WI38 (cell line): ENCODE measurements around the gene CCDC33.
"Not testable (repeated sequence)": the region's sequence is repeated elsewhere in the genome, so short reads cannot be mapped to it uniquely, and the experiment has no call there.

Experiments used
- H3K4me3 ChIP-seq: 2 replicates; pipeline ENCODE4 v1.5.1; 2011; ENCODE audit warnings: low read depth, mild to moderate bottlenecking, control low read depth, low read length
- TF ChIP-seq, protein P1 (sequence below): IDR thresholded peaks from 2 replicates; pipeline ENCODE4 v1.5.1; 2012; ENCODE audit warnings: low read depth, mild to moderate bottlenecking, control low read depth, low read length

Gene CCDC33

DNA sequence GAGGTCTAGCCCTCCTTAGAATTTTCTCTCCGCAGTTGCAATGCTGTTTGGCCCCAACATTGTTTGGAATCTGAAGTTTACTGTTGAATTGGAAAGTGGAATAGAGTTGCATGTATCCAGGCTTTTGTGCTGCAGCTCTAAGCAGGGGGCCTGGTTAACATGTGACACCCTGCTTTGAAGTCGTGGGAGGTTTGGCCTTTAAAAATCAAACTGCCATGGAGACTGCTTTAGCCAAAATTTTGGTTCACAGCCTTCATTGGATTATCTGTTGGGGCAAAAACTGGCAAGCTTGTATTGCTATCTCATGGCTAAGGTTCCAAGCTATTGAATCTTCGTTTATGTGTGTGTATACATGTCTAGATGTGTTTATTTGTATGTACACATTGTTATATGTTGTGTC lies 115.5 kb downstream of the CCDC33 start:
- TF ChIP-seq, protein P1, sequence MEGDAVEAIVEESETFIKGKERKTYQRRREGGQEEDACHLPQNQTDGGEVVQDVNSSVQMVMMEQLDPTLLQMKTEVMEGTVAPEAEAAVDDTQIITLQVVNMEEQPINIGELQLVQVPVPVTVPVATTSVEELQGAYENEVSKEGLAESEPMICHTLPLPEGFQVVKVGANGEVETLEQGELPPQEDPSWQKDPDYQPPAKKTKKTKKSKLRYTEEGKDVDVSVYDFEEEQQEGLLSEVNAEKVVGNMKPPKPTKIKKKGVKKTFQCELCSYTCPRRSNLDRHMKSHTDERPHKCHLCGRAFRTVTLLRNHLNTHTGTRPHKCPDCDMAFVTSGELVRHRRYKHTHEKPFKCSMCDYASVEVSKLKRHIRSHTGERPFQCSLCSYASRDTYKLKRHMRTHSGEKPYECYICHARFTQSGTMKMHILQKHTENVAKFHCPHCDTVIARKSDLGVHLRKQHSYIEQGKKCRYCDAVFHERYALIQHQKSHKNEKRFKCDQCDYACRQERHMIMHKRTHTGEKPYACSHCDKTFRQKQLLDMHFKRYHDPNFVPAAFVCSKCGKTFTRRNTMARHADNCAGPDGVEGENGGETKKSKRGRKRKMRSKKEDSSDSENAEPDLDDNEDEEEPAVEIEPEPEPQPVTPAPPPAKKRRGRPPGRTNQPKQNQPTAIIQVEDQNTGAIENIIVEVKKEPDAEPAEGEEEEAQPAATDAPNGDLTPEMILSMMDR = no peak
- H3K4me3 ChIP-seq = no peak overlapping the region

DNA sequence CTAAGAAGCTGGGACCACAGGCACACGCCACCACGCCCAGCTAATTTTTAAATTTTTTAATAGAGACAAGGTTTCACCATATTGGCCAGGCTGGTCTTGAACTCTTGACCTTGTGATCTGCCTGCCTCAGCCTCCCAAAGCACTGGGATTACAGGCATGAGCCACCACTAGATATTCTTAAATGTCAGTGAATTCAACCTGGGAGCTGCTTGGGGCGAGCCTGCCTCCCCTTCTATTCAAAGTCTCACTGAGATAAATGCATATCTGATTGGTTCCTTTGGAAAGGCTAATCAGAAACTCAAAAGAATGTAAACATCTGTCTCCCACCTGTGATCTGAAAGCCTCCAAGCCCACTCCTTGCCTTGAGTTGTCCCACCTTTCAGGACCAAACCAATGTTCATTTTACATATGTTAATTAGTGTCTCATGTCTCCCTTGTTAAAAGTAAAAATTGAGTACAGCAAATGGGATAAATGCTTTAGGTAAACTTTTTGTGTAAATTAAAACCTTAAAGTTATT lies 116.3 kb downstream of the CCDC33 start:
- TF ChIP-seq, protein P1 = no peak
- no peak overlapping the region for H3K4me3 ChIP-seq

DNA sequence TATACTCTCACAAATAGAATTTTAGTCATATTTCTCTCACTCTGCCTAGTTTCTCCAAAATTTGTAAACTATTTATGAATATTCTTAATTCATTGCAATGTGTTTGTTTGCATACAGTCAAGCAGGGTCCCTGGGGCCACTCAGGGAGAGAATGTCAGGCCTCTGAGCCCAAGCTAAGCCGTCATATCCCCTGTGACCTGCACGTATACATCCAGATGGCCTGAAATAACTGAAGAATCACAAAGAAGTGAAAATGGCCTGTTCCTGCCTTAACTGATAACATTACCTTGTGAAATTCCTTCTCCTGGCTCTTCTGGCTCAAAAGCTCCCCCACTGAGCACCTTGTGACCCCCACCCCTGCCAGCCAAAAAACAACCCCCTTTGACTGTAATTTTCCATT lies 117.9 kb downstream of the CCDC33 start:
- H3K4me3 ChIP-seq = not testable (repeated sequence)

DNA sequence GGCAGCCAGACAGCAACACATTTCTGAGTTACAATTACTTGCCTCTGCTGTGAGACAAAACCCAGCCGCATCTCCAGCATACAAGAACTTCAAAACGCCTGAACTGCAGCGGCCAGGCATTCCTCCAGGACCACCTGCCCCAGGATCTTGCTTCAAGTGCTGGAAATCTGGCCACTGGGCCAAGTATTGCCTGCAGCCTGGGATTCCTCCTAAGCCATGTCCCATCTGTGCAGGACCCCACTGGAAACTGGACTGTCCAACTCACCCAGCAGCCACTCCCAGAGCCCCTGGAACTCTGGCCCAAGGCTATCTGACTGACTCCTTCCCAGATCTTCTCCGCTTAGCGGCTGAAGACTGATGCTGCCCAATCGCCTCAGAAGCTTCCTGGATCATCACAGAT lies 119.9 kb downstream of the CCDC33 start:
- not testable (repeated sequence) for H3K4me3 ChIP-seq

DNA sequence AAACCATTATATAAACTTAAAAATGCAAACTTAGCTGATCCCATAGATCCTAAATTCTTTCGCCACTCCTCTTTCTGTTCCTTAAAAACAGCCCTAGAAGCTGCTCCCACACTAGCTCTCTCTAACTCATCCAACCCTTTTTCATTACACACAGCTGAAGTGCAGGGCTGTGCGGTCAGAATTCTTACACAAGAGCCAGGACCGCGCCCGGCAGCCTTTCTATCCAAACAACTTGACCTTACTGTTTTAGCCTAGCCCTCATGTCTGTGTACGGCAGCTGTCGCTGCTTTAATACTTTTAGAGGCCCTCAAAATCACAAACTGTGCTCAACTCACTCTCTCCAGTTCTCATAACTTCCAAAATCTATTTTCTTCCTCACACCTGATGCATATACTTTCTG lies 121.4 kb downstream of the CCDC33 start:
- not testable (repeated sequence) for H3K4me3 ChIP-seq

DNA sequence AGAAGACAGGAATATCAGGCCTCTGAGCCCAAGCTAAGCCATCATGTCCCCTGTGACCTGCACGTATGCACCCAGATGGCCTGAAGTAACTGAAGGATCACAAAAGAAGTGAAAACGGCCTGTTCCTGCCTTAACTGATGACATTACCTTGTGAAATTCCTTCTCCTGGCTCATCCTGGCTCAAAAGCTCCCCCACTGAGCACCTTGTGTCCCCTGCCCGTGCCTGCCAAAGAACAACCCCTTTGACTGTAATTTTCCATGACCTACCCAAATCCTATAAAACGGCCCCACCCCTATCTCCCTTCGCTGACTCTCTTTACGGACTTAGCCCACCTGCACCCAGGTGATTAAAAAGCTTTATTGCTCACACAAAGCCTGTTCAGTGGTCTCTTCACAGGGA lies 123.2 kb downstream of the CCDC33 start:
- not testable (repeated sequence) for H3K4me3 ChIP-seq

DNA sequence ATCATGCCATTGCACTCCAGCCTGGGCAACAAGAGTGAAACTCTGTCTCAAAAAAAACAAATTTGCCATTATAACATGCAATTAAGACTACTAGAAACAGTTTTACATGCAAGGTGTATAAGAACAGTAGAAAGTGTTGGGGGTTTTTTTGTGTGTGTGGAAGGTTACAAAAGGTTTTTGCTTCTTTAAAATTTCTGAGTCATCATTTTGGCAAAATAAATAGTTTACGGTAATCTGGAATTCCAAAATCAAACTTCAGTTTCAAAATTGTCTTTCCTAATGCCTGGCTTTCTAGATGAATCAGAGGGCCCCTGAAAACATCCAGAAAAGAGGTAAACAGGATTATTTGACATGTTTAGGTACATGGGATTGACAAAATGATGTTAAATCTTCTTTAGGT lies 124.7 kb downstream of the CCDC33 start:
- H3K4me3 ChIP-seq = not testable (repeated sequence)

DNA sequence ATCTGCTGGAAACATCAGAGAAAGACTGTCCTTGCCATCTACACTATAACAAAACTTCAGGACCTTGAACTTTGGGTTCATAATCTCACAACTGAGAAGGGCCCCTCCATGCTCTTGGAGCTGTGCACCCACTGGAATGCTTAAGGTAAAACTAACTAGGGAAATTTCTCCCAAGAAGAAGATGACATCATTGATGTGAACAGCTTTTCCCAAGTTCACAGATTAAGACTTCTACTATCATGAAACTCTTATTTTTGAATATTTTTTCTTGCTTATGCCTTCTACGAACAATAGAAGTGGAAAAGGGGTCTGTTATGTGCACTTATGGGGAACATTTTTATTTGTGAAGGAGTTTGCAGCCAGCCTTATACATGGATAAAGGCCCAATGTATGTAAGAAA lies 126.4 kb downstream of the CCDC33 start:
- H3K4me3 ChIP-seq = no peak overlapping the region
- TF ChIP-seq, protein P1 = no peak

DNA sequence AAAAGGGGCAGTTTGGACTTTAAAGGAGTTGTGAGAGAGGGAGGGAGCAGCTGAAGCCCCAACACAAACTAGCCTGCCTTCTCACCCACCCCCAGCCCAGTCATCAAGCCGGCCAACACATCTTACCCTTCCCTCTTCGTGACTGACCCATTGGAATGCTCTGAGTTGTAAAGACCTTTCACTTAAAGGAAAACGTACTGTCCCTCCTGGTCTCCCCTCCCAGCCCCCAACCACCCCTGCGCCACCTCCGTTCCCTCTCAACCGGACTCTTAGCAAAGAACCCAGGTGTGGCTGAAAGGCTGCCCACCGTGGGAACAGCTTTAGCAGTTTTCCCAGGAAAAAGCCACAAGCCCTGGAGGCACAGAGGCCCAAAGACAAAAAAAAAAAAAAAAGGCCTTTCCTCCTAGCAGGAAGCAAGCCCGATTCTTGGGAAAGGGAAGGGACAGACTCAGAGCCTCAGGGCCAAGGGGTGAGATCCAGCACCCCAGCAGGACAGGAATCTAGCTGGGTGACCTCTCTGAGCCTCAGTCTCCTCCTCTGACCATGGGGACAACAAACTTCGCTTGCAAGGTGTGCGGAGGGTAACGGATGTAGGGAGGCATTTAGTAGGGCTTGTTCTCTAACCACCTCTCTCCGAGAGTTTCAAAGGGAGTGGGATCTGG lies 128.9 kb downstream of the CCDC33 start:
- TF ChIP-seq, protein P1 = no peak
- no peak overlapping the region for H3K4me3 ChIP-seq

DNA sequence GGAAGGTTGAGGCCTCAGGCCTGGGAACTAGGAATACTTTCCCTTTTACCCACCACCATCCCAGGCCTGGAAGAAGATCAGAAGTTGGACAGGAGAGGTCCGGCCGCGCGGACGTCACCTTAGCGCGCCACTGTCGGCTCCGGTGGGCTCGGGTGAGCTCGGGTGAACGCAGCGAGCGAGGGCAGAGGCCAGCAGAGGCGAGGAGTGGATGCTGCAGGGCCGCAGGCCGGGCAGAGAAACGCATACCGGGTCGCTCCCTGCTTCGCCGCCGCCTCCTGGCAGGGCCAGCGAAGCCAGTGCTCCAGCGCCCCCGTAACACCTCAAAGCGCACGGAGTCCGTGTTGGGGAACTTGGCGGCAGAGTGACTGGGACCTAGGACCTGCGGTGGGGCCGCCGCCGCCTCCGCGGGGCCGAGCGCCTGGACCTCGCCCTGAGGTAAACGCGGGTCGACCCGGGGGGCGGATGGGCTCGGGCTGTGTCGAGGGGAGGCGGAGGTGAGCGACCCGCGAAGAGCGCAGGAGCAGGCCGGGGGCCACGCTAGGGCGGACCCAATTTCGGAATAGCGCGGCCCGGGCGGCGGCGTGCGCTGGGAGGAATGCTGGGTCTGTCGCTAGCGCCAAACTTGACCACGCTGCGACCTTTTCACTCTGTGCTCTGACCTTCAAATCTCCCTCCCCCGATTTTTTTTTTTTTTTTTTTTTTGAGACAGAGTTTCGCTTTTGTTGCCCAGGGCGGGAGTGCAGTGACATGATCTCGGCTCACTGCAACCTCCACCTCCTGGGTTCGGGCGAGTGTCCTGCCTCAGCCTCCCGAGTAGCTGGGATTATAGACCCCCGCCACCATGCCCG lies 129.7 kb downstream of the CCDC33 start:
- TF ChIP-seq, protein P1 = no peak
- H3K4me3 ChIP-seq = peak overlapping the region; percentile 38
